SK-N-SH (cell line): ENCODE results near the gene KCTD15. TPM values are rescaled to one million over a fixed set of nuclear protein-coding genes. Genes with fewer than 3 reads are reported as not detected.

Source experiments
- CTCF ChIA-PET: fragments of 300-600, 350-600 bp; formaldehyde crosslinking; extraction: SDS; loops from one replicate; lab custom pipeline; 2021; lab: Yijun Ruan, JAX
- POLR2A ChIA-PET: fragments of 350-600 bp; sonication (Branson Sonifier 250); formaldehyde crosslinking; extraction: SDS; loops from one replicate; lab custom pipeline; 2020; ENCODE audit warnings: antibody characterized with exemption, inconsistent platforms; lab: Yijun Ruan, JAX
- DNase-seq: peaks from one replicate; pipeline ENCODE4 v3.0.0; 2012
- H2AFZ ChIP-seq: fragments of 200-600 bp; sonication (generic); 2 replicates; pipeline ENCODE4 v1.8.1; 2016; ENCODE audit warnings: antibody characterized with exemption, mild to moderate bottlenecking, low read depth
- H3F3A ChIP-seq: fragments of 200-600 bp; sonication (generic); replicated peaks from 2 replicates; pipeline ENCODE3; 2016; ENCODE audit warnings: antibody characterized with exemption, mild to moderate bottlenecking; ENCODE audit not compliant: insufficient read depth
- H3K27ac ChIP-seq, 2 experiments: fragments of 200-500 bp in 1 of 2; fragments of 200-600 bp in 1 of 2; sonication (Bioruptor generic) in 1 of 2; sonication (generic), shearing (Covaris generic) in 1 of 2; 2 replicates each; pipeline versions ENCODE4 v1.5.1 to v1.6.1; 2014 to 2016; ENCODE audit warnings: low read depth in 2 of 2, inconsistent platforms in 1 of 2, low read length in 1 of 2, mild to moderate bottlenecking in 1 of 2, mixed read lengths in 1 of 2
- H3K27me3 ChIP-seq: fragments of 200-600 bp; sonication (generic), shearing (Covaris generic); 2 replicates; pipeline ENCODE4 v1.6.1; 2016; ENCODE audit warnings: mixed run types; ENCODE audit not compliant: insufficient read depth
- H3K36me3 ChIP-seq, 2 experiments: fragments of 200-500 bp in 1 of 2; fragments of 200-600 bp in 1 of 2; sonication (Bioruptor generic) in 1 of 2; sonication (generic) in 1 of 2; replicated peaks in 1 of 2; 2 replicates each; pipeline versions ENCODE3 to v1.5.1; 2014 to 2016; ENCODE audit warnings: low read length in 1 of 2, mild to moderate bottlenecking in 1 of 2; ENCODE audit not compliant: insufficient read depth in 2 of 2, control insufficient read depth in 1 of 2
- H3K4me1 ChIP-seq, 2 experiments: fragments of 200-500 bp in 1 of 2; fragments of 200-600 bp in 1 of 2; sonication (Bioruptor generic) in 1 of 2; sonication (generic), shearing (Covaris generic) in 1 of 2; 2 replicates each; pipeline versions ENCODE4 v1.5.1 to v1.6.1; 2014 to 2016; ENCODE audit warnings: low read depth in 1 of 2, low read length in 1 of 2, mixed run types in 1 of 2; ENCODE audit not compliant: insufficient read depth in 2 of 2, control insufficient read depth in 1 of 2
- H3K4me2 ChIP-seq: fragments of 200-600 bp; sonication (generic), shearing (Covaris generic); 2 replicates; pipeline ENCODE4 v1.6.1; 2017; ENCODE audit warnings: mixed run types
- H3K4me3 ChIP-seq, 2 experiments: fragments of 200-500 bp in 1 of 2; fragments of 200-600 bp in 1 of 2; sonication (Bioruptor generic) in 1 of 2; sonication (generic), shearing (Covaris generic) in 1 of 2; 2 replicates each; pipeline versions ENCODE4 v1.5.1 to v1.8.1; 2014 to 2016; ENCODE audit warnings: low read depth in 2 of 2, inconsistent platforms in 1 of 2, low read length in 1 of 2, mild to moderate bottlenecking in 1 of 2, mixed read lengths in 1 of 2, moderate library complexity in 1 of 2
- H3K79me2 ChIP-seq: fragments of 200-600 bp; sonication (generic); 2 replicates; pipeline ENCODE4 v1.8.1; 2017; ENCODE audit warnings: mild to moderate bottlenecking; ENCODE audit not compliant: insufficient read depth
- H3K9ac ChIP-seq: fragments of 200-600 bp; sonication (generic); 2 replicates; pipeline ENCODE4 v1.6.1; 2017; ENCODE audit warnings: mixed run types
- H3K9me2 ChIP-seq: fragments of 200-600 bp; sonication (generic); 2 replicates; pipeline ENCODE4 v1.6.1; 2017; ENCODE audit warnings: mixed run types
- H3K9me3 ChIP-seq: fragments of 200-600 bp; sonication (generic); 2 replicates; pipeline ENCODE4 v1.6.1; 2017; ENCODE audit warnings: mixed run types, mild to moderate bottlenecking, moderate library complexity
- H4K20me1 ChIP-seq: fragments of 200-600 bp; sonication (generic); 2 replicates; pipeline ENCODE4 v1.6.1; 2017; ENCODE audit warnings: mild to moderate bottlenecking, mixed run types; ENCODE audit not compliant: insufficient read depth
- CTCF ChIP-seq: fragments of 200-600 bp; sonication (generic); IDR thresholded peaks from 2 replicates; pipeline ENCODE4 v1.6.1; 2017; ENCODE audit warnings: antibody characterized with exemption, mild to moderate bottlenecking, moderate library complexity
- ELF1 ChIP-seq: IDR thresholded peaks from 2 replicates; pipeline ENCODE4 v1.4.0; 2012
- EZH2phosphoT487 ChIP-seq: fragments of 200-600 bp; sonication (generic); IDR thresholded peaks from 2 replicates; pipeline ENCODE4 v1.6.1; 2017; ENCODE audit warnings: low read depth, mixed run types, mild to moderate bottlenecking, antibody characterized with exemption, moderate library complexity, borderline replicate concordance
- FOSL2 ChIP-seq: IDR thresholded peaks from 2 replicates; pipeline ENCODE4 v1.4.0; 2012; ENCODE audit warnings: low read depth, mild to moderate bottlenecking, moderate library complexity, borderline replicate concordance
- JUND ChIP-seq: IDR thresholded peaks from 2 replicates; pipeline ENCODE4 v1.4.0; 2012
- NFIC ChIP-seq: IDR thresholded peaks from 2 replicates; pipeline ENCODE4 v1.4.0; 2012; ENCODE audit warnings: borderline replicate concordance
- SMC3 ChIP-seq: IDR thresholded peaks from 2 replicates; pipeline ENCODE4 v1.6.1; 2012; ENCODE audit warnings: low read depth, low read length, improper control_type of control experiment
- USF2 ChIP-seq: fragments of 150-350 bp; IDR thresholded peaks from 2 replicates; pipeline ENCODE4 v1.6.1; 2017; ENCODE audit warnings: antibody characterized with exemption, low read length, low read depth, borderline replicate concordance
- ZBTB33 ChIP-seq: IDR thresholded peaks from 2 replicates; pipeline ENCODE4 v1.4.0; 2012; ENCODE audit warnings: low read depth, borderline replicate concordance
- WGBS: methylation state at CpG from one replicate; pipeline ENCODE4 v1.1.6; 2017; ENCODE audit warnings: low lambda C conversion rate; 5-methylcytosine and 5-hydroxymethylcytosine counted together
- polyA plus RNA-seq, 3 experiments: library from polyadenylated mRNA; depleted of rRNA; stranded (reverse); fragments of >200 nt; gene quantifications; 2 replicates each; pipeline ENCODE4 v1.2.3, GENCODE V29; 2012

The KCTD15 gene
- polyA plus RNA-seq, 1 of the 3 experiments (the other 2 are of a cell fraction) = 15.5 TPM

GRCh38 chr19:33860312-33861090 lies 63.8 kb downstream of the KCTD15 start:
- Histone ChIP-seq H3K27me3 (no peaks in the 10 kb centered on the region), H3K9me2 (no peaks in the 10 kb centered on the region), H3K4me2 (no peak overlapping the region), H2AFZ (no peak overlapping the region), H3K36me3 (no peaks in the 10 kb centered on the region), H4K20me1 (no peaks in the 10 kb centered on the region), H3K4me3 (no peak overlapping the region), H3K4me1 (peaks cover 0 to 18% of the 10 kb centered on the region in 2 experiments; a peak in 1 of 4 replicates), H3K27ac (no peak overlapping the region), H3K9me3 (no peaks in the 10 kb centered on the region), H3K79me2 (no peaks in the 10 kb centered on the region), H3F3A (no peaks in the 10 kb centered on the region), H3K9ac (no peak overlapping the region)
- TF ChIP-seq ZBTB33 = no peak
- 61% methylated on average over 9 of the region's 10 CpGs for WGBS
- DNase-seq = no peak
- CTCF ChIA-PET = interaction anchor here (0.5 to 1.2 kb wide), 3 partner anchors 8 to 138 kb away, joined by 3 read pairs; no protein-coding TSS in a partner anchor
- POLR2A ChIA-PET = no interaction called here

GRCh38 chr19:33861950-33862349 lies 65.3 kb downstream of the KCTD15 start:
- no peak overlapping the region for H3K4me2 ChIP-seq
- H3K4me1 ChIP-seq = peaks cover 0 to 23% of the 10 kb centered on the region in 2 experiments; a peak in 1 of 4 replicates
- H3K79me2 ChIP-seq = no peaks in the 10 kb centered on the region
- no peak overlapping the region for H3K9ac ChIP-seq
- no peak for TF ChIP-seq CTCF
- no peak for TF ChIP-seq JUND
- no peak for TF ChIP-seq NFIC
- TF ChIP-seq ELF1 = no peak
- no peak for TF ChIP-seq EZH2phosphoT487
- TF ChIP-seq ZBTB33 = no peak
- no peak for TF ChIP-seq USF2
- no peak for TF ChIP-seq SMC3
- TF ChIP-seq FOSL2 = no peak
- H3K36me3 ChIP-seq = no peaks in the 10 kb centered on the region
- H3K27me3 ChIP-seq = no peaks in the 10 kb centered on the region
- ChIA-PET POLR2A (interaction anchor here (1.2 kb wide), 1 partner anchor 43 kb away, joined by 5 read pairs; no protein-coding TSS in a partner anchor), CTCF (interaction anchor here (0.6 to 2.4 kb wide), 4 partner anchors 67 to 1552 kb away, joined by 3 to 10 read pairs (median 4); no protein-coding TSS in a partner anchor)
- H3K4me3 ChIP-seq = no peak overlapping the region
- H2AFZ ChIP-seq = no peak overlapping the region
- H3F3A ChIP-seq = no peaks in the 10 kb centered on the region
- H3K9me2 ChIP-seq = no peaks in the 10 kb centered on the region
- H3K9me3 ChIP-seq = no peaks in the 10 kb centered on the region
- H3K27ac ChIP-seq = peak overlapping the region in 1 of 2 experiments; percentile 56; a peak in 1 of 4 replicates
- no peaks in the 10 kb centered on the region for H4K20me1 ChIP-seq
- WGBS = 30% methylated on average over 3 of the region's 3 CpGs
- DNase-seq = no peak
